ENCODE measurements around the gene DYRK3.

- TF ChIP-seq CTCF (IDR thresholded peaks at IDR 0.05; ENCODE audit: insufficient read depth, low read length, poor library complexity, severe bottlenecking) (no peak), EZH2phosphoT487 (conservative IDR thresholded peaks at IDR 0.05; ENCODE audit: low read length) (no peak)
Observed at GRCh38 chr1:206693592-206693991, 58.3 kb downstream of the DYRK3 start.
